Transverse colon (tissue), 4 donors: ENCODE results near the gene TTLL9.

ENCODE experiments used
- POLR2A ChIP-seq: fragments of 450-650 bp; IDR thresholded peaks from one replicate; pipeline ENCODE4 v1.6.1; 2016; ENCODE audit warnings: antibody characterized with exemption, mild to moderate bottlenecking, moderate library complexity
- POLR2AphosphoS5 ChIP-seq, 3 donors: sonication (generic); formaldehyde crosslinking; IDR thresholded peaks; one replicate each; pipeline ENCODE4 v1.6.1; 2016; ENCODE audit warnings: antibody characterized with exemption in 3 of 3
- TF ChIP-seq, protein P1 (sequence below), 5 experiments: fragments of 200-600 bp in 3 of 5; fragments of 450-650 bp in 2 of 5; sonication (generic) in 3 of 5; IDR thresholded peaks; 1 replicate in 2 of 5; 2 replicates in 3 of 5; pipeline ENCODE4 v1.5.1; 2016 to 2017; ENCODE audit warnings: antibody characterized with exemption in 5 of 5, inconsistent platforms in 3 of 5, mild to moderate bottlenecking in 2 of 5, moderate library complexity in 1 of 5

DNA sequence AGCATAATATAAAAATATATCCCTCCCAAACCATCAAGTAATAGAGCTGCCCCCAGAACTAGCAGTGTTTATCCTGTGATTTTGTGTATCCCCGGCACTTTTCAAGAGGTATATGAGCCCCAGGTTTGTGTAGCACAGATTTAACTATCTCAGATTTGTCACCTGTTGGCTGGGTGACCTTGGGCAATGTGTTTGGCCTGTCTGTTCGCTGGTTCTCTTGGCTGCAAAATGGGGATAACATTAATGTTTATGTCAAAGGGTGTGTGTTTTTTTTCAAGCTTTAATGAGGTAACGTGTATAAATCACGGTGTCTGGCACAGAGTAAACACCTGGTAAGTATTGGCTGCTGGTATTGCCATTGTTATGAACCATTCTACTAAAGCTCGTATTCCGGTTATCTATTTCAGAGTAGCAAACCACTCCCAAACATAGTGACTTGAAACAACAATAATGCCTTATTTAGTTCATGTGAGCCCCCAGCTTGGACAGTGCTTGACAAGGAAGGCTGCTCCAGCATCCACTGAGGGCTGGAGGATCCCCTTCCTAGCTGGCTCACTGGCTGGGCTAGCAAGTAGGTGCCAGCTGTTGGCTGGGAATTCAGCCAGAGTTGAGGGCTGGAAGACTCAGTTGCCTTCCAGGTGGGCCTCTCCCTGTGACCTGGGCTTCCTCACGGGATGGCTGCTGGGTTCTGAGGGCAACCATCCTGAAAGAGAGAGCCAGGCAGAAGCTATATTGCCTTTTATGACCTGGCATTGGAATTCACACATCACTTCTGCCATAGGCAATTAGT, 45.3 kb downstream of the TTLL9 start:
- TF ChIP-seq, protein P1, sequence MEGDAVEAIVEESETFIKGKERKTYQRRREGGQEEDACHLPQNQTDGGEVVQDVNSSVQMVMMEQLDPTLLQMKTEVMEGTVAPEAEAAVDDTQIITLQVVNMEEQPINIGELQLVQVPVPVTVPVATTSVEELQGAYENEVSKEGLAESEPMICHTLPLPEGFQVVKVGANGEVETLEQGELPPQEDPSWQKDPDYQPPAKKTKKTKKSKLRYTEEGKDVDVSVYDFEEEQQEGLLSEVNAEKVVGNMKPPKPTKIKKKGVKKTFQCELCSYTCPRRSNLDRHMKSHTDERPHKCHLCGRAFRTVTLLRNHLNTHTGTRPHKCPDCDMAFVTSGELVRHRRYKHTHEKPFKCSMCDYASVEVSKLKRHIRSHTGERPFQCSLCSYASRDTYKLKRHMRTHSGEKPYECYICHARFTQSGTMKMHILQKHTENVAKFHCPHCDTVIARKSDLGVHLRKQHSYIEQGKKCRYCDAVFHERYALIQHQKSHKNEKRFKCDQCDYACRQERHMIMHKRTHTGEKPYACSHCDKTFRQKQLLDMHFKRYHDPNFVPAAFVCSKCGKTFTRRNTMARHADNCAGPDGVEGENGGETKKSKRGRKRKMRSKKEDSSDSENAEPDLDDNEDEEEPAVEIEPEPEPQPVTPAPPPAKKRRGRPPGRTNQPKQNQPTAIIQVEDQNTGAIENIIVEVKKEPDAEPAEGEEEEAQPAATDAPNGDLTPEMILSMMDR (IDR thresholded peaks at IDR 0.05): no peak
- TF ChIP-seq POLR2AphosphoS5 (IDR thresholded peaks at IDR 0.05) (no peak), POLR2A (no peak)
